B cell (primary cell): ENCODE measurements around the gene C18orf63. TPM values are rescaled to one million over a fixed set of nuclear protein-coding genes. Genes with fewer than 3 reads are reported as not detected.
A peak's percentile ranks its signal among the peaks of the same experiment; 100 is the strongest.

ENCODE experiments used
- ATAC-seq: fragments of 200-7000 bp; cut with Tn5 transposase; one replicate; pipeline ENCODE4 v1.10.0; 2021; ENCODE audit warnings: low read depth, mild to moderate bottlenecking, moderate number of reproducible peaks, moderate library complexity
- CTCF ChIA-PET: fragments of 350-600 bp; sonication (Branson Sonifier 250); formaldehyde crosslinking; loops from one replicate; lab custom pipeline; 2021; ENCODE audit warnings: antibody characterized with exemption, inconsistent platforms; lab: Charles Lee
- POLR2A ChIA-PET: fragments of 350-600 bp; sonication (Branson Sonifier 250); formaldehyde crosslinking; loops from one replicate; lab custom pipeline; 2021; ENCODE audit warnings: antibody characterized with exemption; lab: Charles Lee
- DNase-seq: peaks from one replicate; pipeline ENCODE4 v3.0.0; 2013
- H2AFZ ChIP-seq: 2 replicates; pipeline ENCODE4 v1.6.1; 2012; ENCODE audit warnings: mild to moderate bottlenecking, low read depth, low read length; ENCODE audit not compliant: insufficient read depth, poor library complexity, severe bottlenecking
- H3K27ac ChIP-seq, 2 donors: 1 replicate in 1 of 2; 2 replicates in 1 of 2; pipeline ENCODE4 v1.5.1; 2012 to 2013; ENCODE audit warnings: low read length in 2 of 2, mild to moderate bottlenecking in 2 of 2, moderate library complexity in 1 of 2
- H3K27me3 ChIP-seq, 4 experiments: fragments of 200-600 bp in 1 of 4; sonication (generic) in 1 of 4; replicated peaks in 1 of 4; 1 replicate in 2 of 4; 2 replicates in 2 of 4; pipeline versions ENCODE4 v1.6.1 to v1.7.0; 2013 to 2016; ENCODE audit warnings: low read length in 3 of 4, mild to moderate bottlenecking in 2 of 4, mixed read lengths in 1 of 4, moderate library complexity in 1 of 4; ENCODE audit not compliant: insufficient read depth in 4 of 4, control insufficient read depth in 3 of 4; ENCODE audit errors: control extremely low read depth in 1 of 4
- H3K36me3 ChIP-seq, 2 experiments: replicated peaks in 1 of 2; 1 replicate in 1 of 2; 2 replicates in 1 of 2; pipeline versions ENCODE4 v1.6.1 to v1.7.1; 2013; ENCODE audit warnings: low read length in 1 of 2; ENCODE audit not compliant: insufficient read depth in 2 of 2, control insufficient read depth in 1 of 2; ENCODE audit errors: control extremely low read depth in 1 of 2, extremely low read depth in 1 of 2
- H3K4me1 ChIP-seq, 2 donors: fragments of 200-600 bp in 1 of 2; sonication (generic) in 1 of 2; 1 replicate in 1 of 2; 2 replicates in 1 of 2; pipeline versions ENCODE4 v1.5.1 to v1.6.1; 2013 to 2017; ENCODE audit warnings: low read length in 2 of 2; ENCODE audit not compliant: control insufficient read depth in 2 of 2, insufficient read depth in 2 of 2
- H3K4me2 ChIP-seq: replicated peaks from 2 replicates; pipeline ENCODE3; 2012; ENCODE audit warnings: mild to moderate bottlenecking, low read depth, low read length; ENCODE audit not compliant: poor library complexity, severe bottlenecking
- H3K4me3 ChIP-seq, 5 experiments: fragments of 200-600 bp in 1 of 5; sonication (generic) in 1 of 5; 1 replicate in 3 of 5; 2 replicates in 2 of 5; pipeline versions ENCODE4 v1.5.1 to v1.7.0; 2011 to 2016; ENCODE audit warnings: low read length in 4 of 5, mild to moderate bottlenecking in 4 of 5, low read depth in 2 of 5, control low read depth in 1 of 5, moderate library complexity in 1 of 5; ENCODE audit not compliant: insufficient read depth in 1 of 5; ENCODE audit errors: control extremely low read depth in 1 of 5, extremely low read depth in 1 of 5
- H3K79me2 ChIP-seq: fragments of 200-600 bp; sonication (generic); one replicate; pipeline ENCODE4 v1.6.0; 2016; ENCODE audit warnings: low read length; ENCODE audit not compliant: control insufficient read depth, insufficient read depth
- H3K9ac ChIP-seq: fragments of 200-600 bp; sonication (generic); 2 replicates; pipeline ENCODE4 v1.6.1; 2017; ENCODE audit warnings: mild to moderate bottlenecking, low read length, moderate library complexity
- H3K9me3 ChIP-seq, 3 donors: one replicate each; pipeline versions ENCODE4 v1.6.1 to v1.7.1; 2013; ENCODE audit warnings: low read length in 2 of 3; ENCODE audit not compliant: control insufficient read depth in 2 of 3, insufficient read depth in 1 of 3; ENCODE audit errors: control extremely low read depth in 1 of 3
- H4K20me1 ChIP-seq: 2 replicates; pipeline ENCODE4 v1.6.0; 2012; ENCODE audit warnings: mild to moderate bottlenecking, low read length; ENCODE audit not compliant: insufficient read depth, control insufficient read depth, poor library complexity, severe bottlenecking
- H3K27ac Mint-ChIP-seq: one replicate; pipeline ENCODE4 v1.8.0; 2021; ENCODE audit warnings: mixed read lengths
- H3K27me3 Mint-ChIP-seq: one replicate; pipeline ENCODE4 v1.8.0; 2021; ENCODE audit warnings: mixed read lengths
- H3K4me1 Mint-ChIP-seq: one replicate; pipeline ENCODE4 v1.8.0; 2021; ENCODE audit warnings: mixed read lengths
- H3K4me3 Mint-ChIP-seq: one replicate; pipeline ENCODE4 v1.8.0; 2021; ENCODE audit warnings: mixed read lengths
- H3K9me3 Mint-ChIP-seq: one replicate; pipeline ENCODE4 v1.8.0; 2022; ENCODE audit warnings: mixed read lengths; ENCODE audit not compliant: insufficient read depth
- CTCF ChIP-seq: fragments of 200-600 bp; IDR thresholded peaks from one replicate; pipeline ENCODE4 v1.8.0; 2022; ENCODE audit warnings: antibody characterized with exemption, mild to moderate bottlenecking
- EZH2 ChIP-seq: IDR thresholded peaks from 2 replicates; pipeline ENCODE4 v1.6.1; 2012; ENCODE audit warnings: borderline replicate concordance, low read depth, mild to moderate bottlenecking, moderate library complexity, low read length; ENCODE audit not compliant: insufficient read depth, poor library complexity, severe bottlenecking
- WGBS: methylation state at CpG from one replicate; pipeline ENCODE4 v1.1.5; 2013; ENCODE audit warnings: missing lambda C conversion rate; ENCODE audit not compliant: insufficient coverage; 5-methylcytosine and 5-hydroxymethylcytosine counted together
- intact Hi-C: fragments of 100-400 bp; cut with micrococcal nuclease; formaldehyde crosslinking; loops from one replicate; pipeline ENCODE4 v1.10.0; 2022
- polyA minus RNA-seq: library from RNA; depleted of rRNA, polyadenylated mRNA; stranded (reverse); fragments of >200 nt; gene quantifications from 2 replicates; pipeline ENCODE4 v1.2.3, GENCODE V29; 2012
- polyA plus RNA-seq: library from polyadenylated mRNA; depleted of rRNA; stranded (reverse); fragments of >200 nt; gene quantifications from 2 replicates; pipeline ENCODE4 v1.2.3, GENCODE V29; 2012
- total RNA-seq, 2 donors: library from RNA; stranded (reverse); fragments of 120-200 nt in 1 of 2; gene quantifications; 1 replicate in 1 of 2; 2 replicates in 1 of 2; pipeline versions ENCODE4 v1.2.3 to v1.2.4, GENCODE V29; 2013 to 2022

C18orf63 gene
- total RNA-seq, result not detected in 2 replicates
- not detected for total RNA-seq (2013)
- not detected in 2 replicates for polyA plus RNA-seq
- 0.07 TPM in 1 of 2 replicates, not detected in the other for polyA minus RNA-seq

GRCh38 chr18:74315464-74316256 lies at the start of gene C18orf63:
C18orf63 (plus strand) TSS chr18:74315839; CDS start chr18:74317866, 2,027 bp downstream.
- Mint-ChIP-seq H3K27me3 (peaks cover 3% of the 10 kb centered on the region), H3K9me3 (no peaks in the 10 kb centered on the region), H3K4me3 (no peak within 1 kb of the TSS), H3K4me1 (no peaks in the 10 kb centered on the region), H3K27ac (no peak within 1 kb of the TSS)
- intact Hi-C loops, result no loop called here
- Histone ChIP-seq H3K9me3 (peaks cover 0 to 9% (median 6%) of the 10 kb centered on the region in 3 donors), H2AFZ (no peak within 1 kb of the TSS), H3K27me3 (no peaks in the 10 kb centered on the region), H3K36me3 (no peaks in the 10 kb centered on the region), H3K4me3 (no peak within 1 kb of the TSS), H3K9ac (no peak within 1 kb of the TSS), H3K27ac (no peak within 1 kb of the TSS), H4K20me1 (no peaks in the 10 kb centered on the region), H3K4me2 (no peak within 1 kb of the TSS), H3K4me1 (no peaks in the 10 kb centered on the region), H3K79me2 (no peaks in the 10 kb centered on the region)
- DNase-seq (no peak), ATAC-seq (no peak)
- WGBS, result 95% methylated on average over 49 of the region's 51 CpGs
- ChIA-PET POLR2A (no interaction called here), CTCF (interaction anchor here (1.6 kb wide), 1 partner anchor 26 kb away, joined by 4 read pairs; no protein-coding TSS in a partner anchor)
- TF ChIP-seq EZH2, result no peak
- TF ChIP-seq CTCF, result no peak

- WGBS, result 82% methylated on average over 7 of the region's 9 CpGs
- CTCF ChIA-PET, result interaction anchor here (1.5 kb wide), 1 partner anchor 76 kb away, joined by 3 read pairs; no protein-coding TSS in a partner anchor
These were observed 49.5 kb upstream of the C18orf63 start for GRCh38 chr18:74266161-74266560.

More at GRCh38 chr18:74266161-74266560, 49.5 kb upstream of the C18orf63 start:
- H3K9ac ChIP-seq, result no peak overlapping the region
- no peak overlapping the region for H3K4me3 Mint-ChIP-seq
- no peak for TF ChIP-seq CTCF
- TF ChIP-seq EZH2, result no peak
- peaks cover 18% of the 10 kb centered on the region for H3K79me2 ChIP-seq
- H3K4me1 ChIP-seq, result peaks cover 6 to 20% of the 10 kb centered on the region in 2 donors
- peak overlapping the region in 1 of 2 donors; percentile 79 for H3K27ac ChIP-seq
- no peak overlapping the region for H2AFZ ChIP-seq
- H3K27me3 ChIP-seq, result no peaks in the 10 kb centered on the region
- no peak overlapping the region for H3K4me3 ChIP-seq
- ATAC-seq, result no peak
- intact Hi-C loops, result loop anchor here (5.0 kb wide), 1 partner anchor 36 kb away; no protein-coding TSS in a partner anchor
- no peak overlapping the region for H3K4me2 ChIP-seq
- POLR2A ChIA-PET, result no interaction called here
- no peaks in the 10 kb centered on the region for H3K9me3 ChIP-seq
- H3K4me1 Mint-ChIP-seq, result peaks cover 49% of the 10 kb centered on the region
- peak overlapping the region; percentile 95 for H3K27ac Mint-ChIP-seq
- H3K27me3 Mint-ChIP-seq, result no peaks in the 10 kb centered on the region
- peaks cover 2 to 11% of the 10 kb centered on the region in 2 experiments for H3K36me3 ChIP-seq
- no peak for DNase-seq
- no peaks in the 10 kb centered on the region for H4K20me1 ChIP-seq
- H3K9me3 Mint-ChIP-seq, result no peaks in the 10 kb centered on the region
